Measurements from ENCODE around the gene UBLCP1. TPM values are rescaled to one million over a fixed set of nuclear protein-coding genes. Genes with fewer than 3 reads are reported as not detected.

UBLCP1 gene
- total RNA-seq, 1 experiment from 2014 or later, result 36.5 TPM

DNA sequence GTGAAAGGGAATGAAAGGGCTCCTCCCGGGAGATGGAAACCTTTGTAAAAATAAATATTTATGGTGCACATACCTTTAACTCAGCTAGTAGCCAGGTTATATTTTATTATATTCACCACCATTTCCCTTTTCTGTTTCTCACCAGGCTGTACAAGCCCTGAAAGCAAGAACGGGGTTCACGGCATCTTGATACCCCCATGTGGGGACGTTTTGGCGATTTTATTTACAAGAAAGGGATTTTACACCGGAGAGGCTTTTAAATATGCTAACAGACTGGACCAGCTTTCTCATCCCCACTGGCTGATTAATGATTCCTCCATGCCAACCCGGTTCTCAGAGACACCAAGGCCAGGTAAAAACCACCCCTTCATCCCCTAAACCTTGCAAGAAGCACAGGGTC, 48.0 kb downstream of the UBLCP1 start:
- no peak for DNase-seq (ENCODE audit: low read depth)

DNA sequence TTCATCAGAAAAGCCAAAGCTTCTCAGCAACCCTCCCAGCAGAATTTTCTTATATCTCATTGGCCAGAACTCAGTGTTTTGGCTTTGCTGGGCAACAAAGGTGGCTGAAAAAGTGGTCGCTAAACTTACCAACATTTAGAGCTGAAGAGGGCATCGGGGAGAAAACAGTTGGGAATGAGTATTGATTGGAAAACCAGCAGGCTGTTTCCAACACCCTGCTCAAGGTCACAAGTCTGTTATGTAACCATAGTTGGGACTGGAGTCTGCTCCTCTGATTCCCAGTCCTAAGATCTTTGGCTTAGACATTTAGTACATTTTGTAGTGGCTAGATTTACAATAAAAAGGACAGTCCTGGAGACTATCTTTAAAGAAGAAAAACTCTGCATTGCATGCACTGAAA, 50.1 kb downstream of the UBLCP1 start:
- DNase-seq (ENCODE audit: low read depth), result no peak

DNA sequence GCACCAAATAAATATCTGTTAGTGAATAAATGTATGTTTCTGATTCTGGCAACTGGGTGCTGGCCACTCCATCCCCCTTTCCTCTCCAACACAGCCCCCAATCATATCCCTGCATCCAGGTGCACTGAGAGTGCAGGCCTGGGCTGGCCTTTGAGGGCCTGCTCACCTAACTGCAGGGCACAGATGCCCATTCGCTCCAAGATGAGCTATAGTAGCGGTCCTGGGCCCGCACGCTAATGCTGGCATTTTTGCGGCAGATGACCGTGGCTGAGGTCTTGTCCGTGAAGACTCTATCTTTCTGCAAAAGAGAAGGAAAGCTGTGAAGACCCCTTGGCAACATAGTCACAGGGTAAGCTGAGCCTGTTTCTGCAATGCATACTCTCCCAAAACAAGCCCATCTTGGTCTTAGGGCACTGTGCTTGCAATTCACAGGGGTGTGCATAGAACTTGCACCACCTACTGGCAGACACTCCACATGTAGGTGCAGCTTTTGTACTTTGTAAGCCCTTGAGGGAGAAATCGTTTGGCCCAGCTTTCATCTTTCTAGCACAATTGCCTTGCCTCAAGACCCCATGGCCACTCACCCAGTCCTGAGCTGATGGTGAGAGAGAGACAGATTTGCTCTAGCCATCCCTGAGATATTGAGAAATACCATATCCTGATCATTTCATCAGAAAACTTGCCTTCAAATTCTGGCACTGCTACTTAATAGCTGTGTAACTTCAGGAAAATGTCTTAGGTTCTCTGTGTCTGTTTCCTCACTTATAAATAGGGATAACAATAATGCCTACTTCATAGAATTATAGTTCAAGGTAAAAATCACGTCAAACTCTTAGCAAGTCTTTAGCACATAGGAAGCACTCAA, 53.7 kb downstream of the UBLCP1 start:
- DNase-seq (ENCODE audit: low read depth), result peak; percentile 59

DNA sequence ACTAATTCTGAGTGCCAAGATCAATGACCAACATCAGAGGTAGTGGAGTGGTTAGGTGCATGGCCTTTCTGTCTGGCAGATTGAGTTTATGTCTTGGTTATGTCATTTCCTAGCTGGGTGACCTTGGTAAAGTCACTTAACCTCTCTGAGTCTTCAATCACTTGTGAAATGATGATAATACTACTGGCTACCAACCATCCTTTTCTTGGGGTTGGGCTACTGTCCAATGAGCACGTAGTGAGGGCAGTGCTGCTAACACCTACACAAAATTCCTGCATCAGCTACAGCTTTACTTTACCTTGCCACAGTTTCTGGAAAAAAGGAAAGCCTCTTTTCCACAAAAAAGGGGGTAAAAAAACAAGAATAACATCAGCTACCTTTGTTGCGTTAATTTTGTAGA, 54.8 kb downstream of the UBLCP1 start:
- no peak for DNase-seq (ENCODE audit: low read depth)

DNA sequence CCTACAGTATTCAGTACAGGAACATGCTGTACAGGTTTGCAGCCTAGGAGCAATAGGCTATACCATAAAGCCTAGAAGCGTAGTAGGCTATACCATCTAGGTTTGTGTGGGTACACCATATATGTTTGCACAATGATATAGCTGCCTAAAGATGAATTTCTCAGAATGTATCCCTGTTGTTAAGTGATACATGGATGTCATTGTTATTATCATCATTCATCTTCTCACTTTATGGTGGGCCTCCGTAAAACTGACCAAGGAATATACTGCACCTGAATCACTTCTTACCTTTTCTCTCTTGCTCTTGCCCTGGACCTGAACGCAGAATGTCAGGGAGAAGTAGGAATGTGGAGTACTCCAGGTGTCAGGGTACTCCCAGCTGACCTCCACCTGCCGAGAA, 55.4 kb downstream of the UBLCP1 start:
- DNase-seq (ENCODE audit: low read depth), result no peak

DNA sequence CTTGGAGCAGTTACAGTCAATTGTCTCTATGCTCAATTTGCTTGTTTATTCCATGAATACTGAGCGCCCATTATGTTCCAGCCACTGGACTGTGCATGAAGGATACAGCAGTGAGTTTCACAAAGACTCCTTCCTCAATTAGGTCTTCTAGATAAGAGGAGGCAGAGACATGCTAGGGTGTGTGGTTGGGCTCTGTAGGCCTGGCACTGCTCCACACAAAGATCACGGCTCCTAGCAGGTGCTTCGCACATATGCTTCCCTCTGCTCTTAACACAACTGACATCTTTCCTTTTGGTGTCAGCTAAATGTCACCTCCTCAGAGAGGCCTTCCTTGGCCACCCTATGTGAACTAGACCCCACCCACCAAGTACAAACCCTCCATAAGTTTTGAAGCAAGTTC, 56.3 kb downstream of the UBLCP1 start:
- DNase-seq (ENCODE audit: low read depth), result no peak

DNA sequence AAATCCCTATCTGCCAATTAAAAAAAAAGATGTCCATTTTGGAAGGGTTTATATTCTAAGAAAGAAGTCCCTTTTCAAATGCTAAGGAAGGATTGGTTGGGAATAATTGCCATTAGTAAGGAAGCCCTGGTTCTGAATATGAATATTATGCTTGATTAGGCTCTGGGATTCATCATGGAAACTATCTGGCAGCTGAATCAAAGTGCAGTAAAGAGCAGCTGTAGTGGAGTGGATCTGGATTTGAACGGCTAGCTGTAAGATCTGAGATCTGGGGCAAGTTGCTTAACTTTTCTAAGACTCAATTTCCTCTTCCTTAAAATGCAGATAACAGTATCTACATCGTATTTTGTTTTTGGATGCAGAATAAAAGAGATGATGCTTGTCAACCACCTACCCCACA, 56.7 kb downstream of the UBLCP1 start:
- DNase-seq (ENCODE audit: low read depth), result no peak

DNA sequence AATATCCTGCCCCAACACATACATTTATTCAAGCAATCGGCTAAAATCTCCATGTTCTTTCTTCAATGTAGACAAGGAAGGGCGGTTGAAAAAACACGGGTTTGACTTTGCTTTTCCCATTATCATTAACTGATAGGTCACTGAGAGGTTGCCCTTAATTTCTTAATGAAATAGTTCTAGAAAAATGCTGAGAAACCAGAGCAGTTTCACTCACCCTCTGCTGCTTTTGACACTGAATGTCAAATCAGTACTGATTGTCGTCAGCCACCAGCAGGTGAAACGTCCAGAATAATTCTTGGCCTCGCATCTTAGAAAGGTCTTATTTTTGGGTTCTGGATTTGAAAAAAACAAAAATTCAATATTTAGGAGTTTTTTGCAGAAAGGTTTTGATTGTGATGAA, 59.1 kb downstream of the UBLCP1 start:
- DNase-seq (ENCODE audit: low read depth), result no peak

DNA sequence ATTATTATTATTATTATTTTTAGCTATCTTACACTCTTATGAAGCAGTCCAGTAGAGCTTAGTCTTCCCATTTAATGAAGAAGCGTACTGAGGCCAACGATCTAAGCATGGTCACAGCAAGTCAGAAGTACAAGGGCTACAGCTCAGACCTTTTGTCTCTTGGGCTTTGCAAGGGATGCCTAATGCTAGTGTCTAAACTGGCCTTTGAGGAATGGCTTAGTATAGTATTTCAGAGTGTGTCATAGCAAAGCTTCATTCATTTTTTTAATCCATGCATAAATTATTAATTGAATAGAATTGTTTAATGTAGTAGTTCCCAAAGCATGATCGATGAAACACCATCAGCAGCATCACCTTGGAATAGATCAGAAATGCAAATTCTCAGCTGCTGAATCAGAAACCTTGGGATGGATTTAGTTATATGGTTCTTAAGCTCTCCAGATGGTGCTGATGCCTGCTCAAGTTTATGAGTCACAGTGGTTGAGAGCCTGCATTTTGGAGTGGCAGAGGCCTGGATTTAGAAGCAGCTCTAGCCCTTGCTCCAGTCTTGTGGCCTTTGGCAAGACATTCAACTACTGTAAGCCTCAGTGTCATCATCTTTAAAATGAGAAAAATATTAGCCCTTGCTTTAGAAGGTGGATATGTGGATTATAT, 61.1 kb downstream of the UBLCP1 start:
- DNase-seq (ENCODE audit: low read depth), result peak; percentile 89

DNA sequence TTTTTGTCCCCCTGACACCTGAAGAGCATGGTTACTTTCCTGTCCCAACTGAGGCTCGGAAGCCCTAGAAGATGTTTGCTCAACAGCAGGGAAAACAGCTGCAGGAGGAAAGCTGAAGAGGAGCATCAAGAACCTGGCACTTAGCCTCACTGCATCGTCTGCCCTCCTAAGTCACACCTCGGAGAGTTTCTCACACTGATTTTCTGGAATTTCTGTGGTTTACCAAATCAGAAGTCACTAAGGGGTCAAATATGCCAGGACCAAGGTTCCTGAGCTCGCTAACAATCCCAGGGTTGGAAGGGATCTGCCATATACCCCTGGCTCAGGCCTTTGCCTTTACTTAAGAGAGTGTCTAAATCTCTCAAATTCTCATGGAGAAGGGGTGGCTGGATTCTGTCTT, 61.9 kb downstream of the UBLCP1 start:
- peak; percentile 72 for DNase-seq (ENCODE audit: low read depth)

DNA sequence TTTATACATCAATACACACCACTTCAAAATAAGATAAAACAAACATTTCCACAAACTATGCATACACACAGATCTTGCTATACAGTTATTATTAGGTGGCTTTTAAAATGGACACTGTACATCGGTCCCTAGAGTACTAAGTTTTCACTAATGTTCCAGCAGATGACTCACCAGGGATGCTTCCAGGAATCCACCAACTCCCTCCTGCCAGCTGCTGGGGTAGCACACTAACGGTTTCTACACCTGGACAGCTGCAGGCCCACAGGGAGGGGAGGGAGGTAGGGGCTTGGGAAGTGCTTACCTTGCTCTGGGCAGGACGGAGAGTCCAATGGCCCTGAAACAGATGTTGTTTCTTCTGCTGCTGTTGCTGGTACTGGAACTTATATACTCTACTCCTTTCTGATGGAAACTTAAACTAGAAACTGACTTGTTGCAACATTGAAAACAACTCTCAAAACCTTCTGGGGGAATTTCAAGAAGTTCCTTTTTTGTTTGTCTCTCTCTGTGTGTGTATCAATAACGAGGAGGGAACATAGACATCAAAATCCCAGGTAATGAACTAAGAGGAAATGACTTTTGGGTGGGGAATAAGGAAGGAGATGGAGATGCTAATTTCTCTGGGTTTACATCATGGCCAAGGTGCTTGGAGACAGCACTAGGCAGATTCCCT, 67.2 kb downstream of the UBLCP1 start, which contains the start of gene IL12B:
IL12B (minus strand) TSS at position 357 of the 670 bp plus-strand sequence. CDS start 3,705 bp downstream, outside the sequence.
- peak; percentile 77 for DNase-seq (ENCODE audit: low read depth)

DNA sequence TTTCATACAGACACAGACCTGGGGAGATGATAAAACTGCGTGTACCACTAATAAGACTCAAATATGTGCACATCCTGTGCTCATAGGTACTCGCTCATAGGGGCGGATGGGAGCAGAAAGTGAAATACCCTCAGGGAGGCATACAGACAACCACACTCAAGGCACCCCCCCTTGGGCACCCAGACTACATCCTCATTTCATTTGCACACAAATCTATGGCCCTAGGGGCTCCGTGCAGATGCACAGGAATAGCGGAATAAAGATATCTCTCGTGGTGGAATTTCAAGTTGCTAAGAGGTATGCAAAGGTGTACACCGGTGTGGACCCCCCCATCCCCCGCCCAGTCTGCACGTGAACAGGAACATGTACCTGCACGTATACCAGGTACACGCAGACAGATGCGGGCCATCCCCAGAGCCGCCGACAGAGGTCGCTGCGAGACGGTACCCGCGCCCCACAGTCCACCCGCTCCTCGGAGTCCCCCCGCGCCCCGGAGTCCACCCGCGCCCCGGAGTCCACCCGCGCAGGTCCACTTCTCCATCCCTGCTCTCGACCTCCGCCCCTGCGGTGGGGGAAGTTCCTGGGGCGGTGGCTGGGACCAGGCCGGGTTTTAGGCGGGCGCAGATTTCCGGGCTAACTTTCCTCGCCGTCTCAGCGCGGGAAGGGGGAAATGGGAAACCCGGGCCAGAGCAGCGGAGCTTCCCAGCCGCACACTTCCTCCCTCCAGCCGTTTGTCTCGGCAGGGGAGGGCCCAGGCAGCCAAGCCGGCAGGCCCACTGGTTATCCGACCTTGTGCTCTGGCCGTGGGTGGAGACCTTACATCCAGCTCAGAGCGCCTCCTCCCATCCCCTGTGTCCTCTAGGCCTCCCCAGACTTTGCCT, 68.2 kb downstream of the UBLCP1 start:
- DNase-seq (ENCODE audit: low read depth), result peak; percentile 34

DNA sequence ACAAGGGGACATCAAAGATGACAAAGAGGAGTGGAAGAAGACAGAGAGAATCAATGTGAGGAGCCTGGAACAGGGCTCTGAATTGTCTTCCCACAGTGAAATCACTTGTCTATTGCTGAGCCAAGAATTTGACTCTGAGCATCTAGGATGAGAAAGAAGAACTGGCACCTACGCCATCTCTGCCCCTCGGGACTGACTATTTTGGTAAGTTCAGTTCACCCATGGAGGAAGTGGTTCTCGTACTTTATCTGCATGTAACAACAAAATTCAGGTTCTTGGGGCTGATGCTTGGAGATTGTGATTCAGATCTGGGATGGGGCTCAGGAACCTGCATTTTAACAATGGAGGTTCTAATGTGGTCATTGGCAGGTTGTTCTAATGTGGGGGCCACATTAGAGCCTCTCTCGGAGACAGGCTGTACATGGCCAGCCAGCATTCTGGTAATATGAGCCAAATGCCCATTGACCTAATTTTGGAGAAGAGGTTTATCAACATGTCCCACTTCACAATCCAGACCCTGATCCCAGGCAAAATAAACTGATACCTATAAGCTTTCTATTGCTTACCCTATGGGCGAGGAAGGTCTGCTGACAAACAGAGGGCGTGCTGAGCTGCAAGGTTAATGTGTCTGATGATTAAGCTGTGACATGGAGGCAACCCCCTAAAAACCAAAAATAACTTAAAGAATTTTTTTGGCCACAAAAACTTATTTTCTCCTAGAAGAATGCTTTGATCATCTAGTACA, 69.9 kb downstream of the UBLCP1 start:
- no peak for DNase-seq (ENCODE audit: low read depth)

DNA sequence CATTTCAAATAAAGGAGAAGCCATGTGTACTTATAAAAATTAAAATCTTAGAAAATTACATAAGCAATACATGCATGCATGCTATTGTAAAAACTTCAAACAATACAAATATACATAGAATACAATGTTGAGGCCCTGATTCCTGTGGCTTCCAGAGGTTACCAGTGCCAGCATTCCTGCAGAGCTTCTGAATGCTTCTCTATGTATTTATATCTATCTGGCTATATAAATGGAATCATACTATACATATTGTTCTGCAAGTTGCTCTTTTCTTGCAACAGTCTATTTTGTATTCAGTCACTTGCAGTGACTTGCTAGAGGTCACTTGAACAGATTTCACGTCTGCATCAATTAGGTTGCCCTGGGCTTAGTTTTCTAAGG, 70.4 kb downstream of the UBLCP1 start:
- no peak for DNase-seq (ENCODE audit: low read depth)

Other genes starting within 250 kb of the UBLCP1 start
- 2.8 and 3.3 TPM in 2 replicates for gene EBF1, start 163.4 kb upstream of the UBLCP1 start, total RNA-seq (2014; rRNA removed)
- gene RNF145, start 53.7 kb upstream of the UBLCP1 start, total RNA-seq (2014; rRNA removed), result 43.7 and 44.4 TPM in 2 replicates
- gene IL12B, start 67.2 kb downstream of the UBLCP1 start, total RNA-seq (2014; rRNA removed), result not detected in 2 replicates